HepG2 (cell line): ENCODE measurements around the gene MARCHF6. TPM values are rescaled to one million over a fixed set of nuclear protein-coding genes. Genes with fewer than 3 reads are reported as not detected.

Experiments
- AHR ChIP-seq: IDR thresholded peaks from 2 replicates; pipeline ENCODE4 v1.6.1; 2018; ENCODE audit warnings: missing genetic modification reagents, missing compliant biosample characterization
- GABPA ChIP-seq, 2 experiments: IDR thresholded peaks; 2 replicates each; pipeline ENCODE4 v1.6.1; 2011 to 2016; ENCODE audit warnings: low read depth in 2 of 2, low read length in 1 of 2, missing biosample characterization in 1 of 2, missing genetic modification characterization in 1 of 2
- GABPB1 ChIP-seq: IDR thresholded peaks from 2 replicates; pipeline ENCODE4 v1.6.1; 2016; ENCODE audit warnings: mild to moderate bottlenecking, missing genetic modification reagents, moderate library complexity, missing compliant biosample characterization
- POGZ ChIP-seq: sonication (generic); formaldehyde crosslinking; IDR thresholded peaks from 2 replicates; pipeline ENCODE4 v1.4.0; 2020; ENCODE audit warnings: mild to moderate bottlenecking, missing genetic modification reagents
- YEATS2 ChIP-seq: sonication (generic); formaldehyde crosslinking; IDR thresholded peaks from 2 replicates; pipeline ENCODE4 v1.4.0; 2020; ENCODE audit warnings: missing genetic modification reagents, borderline replicate concordance
- ZMYM2 ChIP-seq: sonication (generic); formaldehyde crosslinking; IDR thresholded peaks from 2 replicates; pipeline ENCODE4 v1.8.0; 2022; ENCODE audit warnings: mild to moderate bottlenecking, missing genetic modification reagents
- polyA plus RNA-seq, 8 experiments: library from polyadenylated mRNA; depleted of rRNA in 3 of 8; stranded (reverse) in 7 of 8; unstranded in 1 of 8; fragments of >200 nt; fragmentation: Illumina TruSeq in 4 of 8; extraction: Trizol in 4 of 8; gene quantifications; 2 replicates each; pipeline versions ENCODE4 v1.2.1 to v1.2.3, GENCODE V29; 2011 to 2016; ENCODE audit warnings: low read depth in 4 of 8, missing spikeins in 1 of 8, mixed read lengths in 1 of 8; ENCODE audit not compliant: insufficient read depth in 1 of 8
- total RNA-seq, 5 experiments: library from RNA; depleted of rRNA; stranded (reverse); fragments of >200 nt; fragmentation: Illumina TruSeq; extraction: Trizol; gene quantifications; 2 replicates each; pipeline ENCODE4 v1.2.3, GENCODE V29; 2016; ENCODE audit warnings: low read depth in 1 of 5
- TF ChIP-seq, protein P1 (sequence below): sonication (generic); formaldehyde crosslinking; IDR thresholded peaks from 2 replicates; pipeline ENCODE4 v1.5.0; 2020; ENCODE audit warnings: mild to moderate bottlenecking, missing genetic modification reagents, borderline replicate concordance
- TF ChIP-seq, protein P2 (sequence below), 2 experiments: IDR thresholded peaks; 2 replicates each; pipeline ENCODE4 v1.6.1; 2011 to 2012; ENCODE audit warnings: low read length in 2 of 2, borderline replicate concordance in 1 of 2, low read depth in 1 of 2, mild to moderate bottlenecking in 1 of 2, moderate library complexity in 1 of 2
- TF ChIP-seq, protein P3 (sequence below): sonication (generic); formaldehyde crosslinking; IDR thresholded peaks from 2 replicates; pipeline ENCODE4 v1.4.0; 2020; ENCODE audit warnings: missing genetic modification reagents, mild to moderate bottlenecking, borderline replicate concordance

MARCHF6 gene
- total and polyA plus RNA-seq, 2 of the 13 experiments (the other 11 are each of a cell fraction or from before 2014, with no cell fraction given): 48.6 to 107 TPM

DNA sequence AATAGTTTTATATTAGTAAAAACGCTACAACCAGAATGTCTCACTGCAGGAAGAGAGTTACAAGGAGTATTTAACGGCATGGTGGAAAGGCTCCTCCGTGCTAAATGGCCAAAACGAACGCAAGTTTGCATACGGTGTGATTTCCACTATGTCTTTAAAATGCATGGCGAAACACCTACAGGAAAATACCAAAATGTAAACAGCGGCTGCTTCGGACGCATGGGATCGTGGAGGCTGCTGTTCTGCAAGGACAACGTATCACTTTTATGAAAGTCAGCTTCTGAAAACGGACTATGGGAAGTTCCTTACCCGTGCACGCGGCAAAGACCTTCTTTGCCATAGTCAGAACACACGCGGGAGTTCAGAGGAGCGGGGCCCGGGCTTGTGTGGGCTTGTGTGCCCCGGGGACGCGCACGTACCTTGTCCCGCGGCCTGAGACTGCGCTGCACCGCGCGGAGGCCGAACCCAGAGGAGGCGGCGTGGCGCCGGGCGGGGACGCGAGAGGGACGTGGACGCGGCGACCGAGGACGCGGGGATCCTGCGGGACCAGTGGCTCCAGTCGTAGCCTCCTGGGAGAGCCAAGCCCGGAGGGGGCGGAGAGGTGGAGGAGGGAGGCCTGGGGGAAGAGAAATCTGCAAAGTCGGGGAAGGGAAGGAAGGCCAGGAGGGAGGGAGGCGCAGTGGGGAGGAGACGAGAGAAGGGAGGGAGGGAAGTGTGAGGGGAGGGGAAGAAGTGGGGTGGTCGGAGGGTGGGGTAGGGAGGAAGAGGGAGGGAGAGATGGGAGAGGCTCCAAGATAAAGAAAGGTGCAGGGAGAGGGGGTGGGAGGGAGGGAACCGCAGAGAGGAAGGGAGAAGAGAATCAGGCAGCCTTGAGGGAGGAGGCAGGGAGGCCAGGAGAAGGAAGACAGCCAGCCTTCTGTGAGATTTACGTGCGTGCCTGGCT is 46.0 kb upstream of the MARCHF6 start, which contains the start of gene CMBL (continued):
- TF ChIP-seq, protein P1, sequence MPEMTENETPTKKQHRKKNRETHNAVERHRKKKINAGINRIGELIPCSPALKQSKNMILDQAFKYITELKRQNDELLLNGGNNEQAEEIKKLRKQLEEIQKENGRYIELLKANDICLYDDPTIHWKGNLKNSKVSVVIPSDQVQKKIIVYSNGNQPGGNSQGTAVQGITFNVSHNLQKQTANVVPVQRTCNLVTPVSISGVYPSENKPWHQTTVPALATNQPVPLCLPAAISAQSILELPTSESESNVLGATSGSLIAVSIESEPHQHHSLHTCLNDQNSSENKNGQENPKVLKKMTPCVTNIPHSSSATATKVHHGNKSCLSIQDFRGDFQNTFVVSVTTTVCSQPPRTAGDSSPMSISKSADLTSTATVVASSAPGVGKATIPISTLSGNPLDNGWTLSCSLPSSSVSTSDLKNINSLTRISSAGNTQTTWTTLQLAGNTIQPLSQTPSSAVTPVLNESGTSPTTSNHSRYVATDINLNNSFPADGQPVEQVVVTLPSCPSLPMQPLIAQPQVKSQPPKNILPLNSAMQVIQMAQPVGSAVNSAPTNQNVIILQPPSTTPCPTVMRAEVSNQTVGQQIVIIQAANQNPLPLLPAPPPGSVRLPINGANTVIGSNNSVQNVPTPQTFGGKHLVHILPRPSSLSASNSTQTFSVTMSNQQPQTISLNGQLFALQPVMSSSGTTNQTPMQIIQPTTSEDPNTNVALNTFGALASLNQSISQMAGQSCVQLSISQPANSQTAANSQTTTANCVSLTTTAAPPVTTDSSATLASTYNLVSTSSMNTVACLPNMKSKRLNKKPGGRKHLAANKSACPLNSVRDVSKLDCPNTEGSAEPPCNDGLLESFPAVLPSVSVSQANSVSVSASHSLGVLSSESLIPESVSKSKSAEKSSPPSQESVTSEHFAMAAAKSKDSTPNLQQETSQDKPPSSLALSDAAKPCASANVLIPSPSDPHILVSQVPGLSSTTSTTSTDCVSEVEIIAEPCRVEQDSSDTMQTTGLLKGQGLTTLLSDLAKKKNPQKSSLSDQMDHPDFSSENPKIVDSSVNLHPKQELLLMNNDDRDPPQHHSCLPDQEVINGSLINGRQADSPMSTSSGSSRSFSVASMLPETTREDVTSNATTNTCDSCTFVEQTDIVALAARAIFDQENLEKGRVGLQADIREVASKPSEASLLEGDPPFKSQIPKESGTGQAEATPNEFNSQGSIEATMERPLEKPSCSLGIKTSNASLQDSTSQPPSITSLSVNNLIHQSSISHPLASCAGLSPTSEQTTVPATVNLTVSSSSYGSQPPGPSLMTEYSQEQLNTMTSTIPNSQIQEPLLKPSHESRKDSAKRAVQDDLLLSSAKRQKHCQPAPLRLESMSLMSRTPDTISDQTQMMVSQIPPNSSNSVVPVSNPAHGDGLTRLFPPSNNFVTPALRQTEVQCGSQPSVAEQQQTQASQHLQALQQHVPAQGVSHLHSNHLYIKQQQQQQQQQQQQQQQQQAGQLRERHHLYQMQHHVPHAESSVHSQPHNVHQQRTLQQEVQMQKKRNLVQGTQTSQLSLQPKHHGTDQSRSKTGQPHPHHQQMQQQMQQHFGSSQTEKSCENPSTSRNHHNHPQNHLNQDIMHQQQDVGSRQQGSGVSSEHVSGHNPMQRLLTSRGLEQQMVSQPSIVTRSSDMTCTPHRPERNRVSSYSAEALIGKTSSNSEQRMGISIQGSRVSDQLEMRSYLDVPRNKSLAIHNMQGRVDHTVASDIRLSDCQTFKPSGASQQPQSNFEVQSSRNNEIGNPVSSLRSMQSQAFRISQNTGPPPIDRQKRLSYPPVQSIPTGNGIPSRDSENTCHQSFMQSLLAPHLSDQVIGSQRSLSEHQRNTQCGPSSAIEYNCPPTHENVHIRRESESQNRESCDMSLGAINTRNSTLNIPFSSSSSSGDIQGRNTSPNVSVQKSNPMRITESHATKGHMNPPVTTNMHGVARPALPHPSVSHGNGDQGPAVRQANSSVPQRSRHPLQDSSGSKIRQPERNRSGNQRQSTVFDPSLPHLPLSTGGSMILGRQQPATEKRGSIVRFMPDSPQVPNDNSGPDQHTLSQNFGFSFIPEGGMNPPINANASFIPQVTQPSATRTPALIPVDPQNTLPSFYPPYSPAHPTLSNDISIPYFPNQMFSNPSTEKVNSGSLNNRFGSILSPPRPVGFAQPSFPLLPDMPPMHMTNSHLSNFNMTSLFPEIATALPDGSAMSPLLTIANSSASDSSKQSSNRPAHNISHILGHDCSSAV (CRISPR knock-in tag): no peak
- TF ChIP-seq ZMYM2 (CRISPR knock-in tag) (no peak), GABPB1 (CRISPR knock-in tag) (peak; percentile 69; the same call in 1 of the 2 replicates), POGZ (CRISPR knock-in tag) (0 out of 2 replicates have a peak, but pooled peaks have one; percentile 20), GABPA (IDR thresholded peaks at IDR 0.05; ENCODE audit: low read depth, low read length) (no peak), GABPA (CRISPR knock-in tag; IDR thresholded peaks at IDR 0.05; ENCODE audit: low read depth) (0 out of 2 replicates have a peak, but pooled peaks have one; percentile 17), YEATS2 (peak; percentile 65), AHR (CRISPR knock-in tag) (0 out of 2 replicates have a peak, but pooled peaks have one; percentile 55)
- TF ChIP-seq, protein P2, sequence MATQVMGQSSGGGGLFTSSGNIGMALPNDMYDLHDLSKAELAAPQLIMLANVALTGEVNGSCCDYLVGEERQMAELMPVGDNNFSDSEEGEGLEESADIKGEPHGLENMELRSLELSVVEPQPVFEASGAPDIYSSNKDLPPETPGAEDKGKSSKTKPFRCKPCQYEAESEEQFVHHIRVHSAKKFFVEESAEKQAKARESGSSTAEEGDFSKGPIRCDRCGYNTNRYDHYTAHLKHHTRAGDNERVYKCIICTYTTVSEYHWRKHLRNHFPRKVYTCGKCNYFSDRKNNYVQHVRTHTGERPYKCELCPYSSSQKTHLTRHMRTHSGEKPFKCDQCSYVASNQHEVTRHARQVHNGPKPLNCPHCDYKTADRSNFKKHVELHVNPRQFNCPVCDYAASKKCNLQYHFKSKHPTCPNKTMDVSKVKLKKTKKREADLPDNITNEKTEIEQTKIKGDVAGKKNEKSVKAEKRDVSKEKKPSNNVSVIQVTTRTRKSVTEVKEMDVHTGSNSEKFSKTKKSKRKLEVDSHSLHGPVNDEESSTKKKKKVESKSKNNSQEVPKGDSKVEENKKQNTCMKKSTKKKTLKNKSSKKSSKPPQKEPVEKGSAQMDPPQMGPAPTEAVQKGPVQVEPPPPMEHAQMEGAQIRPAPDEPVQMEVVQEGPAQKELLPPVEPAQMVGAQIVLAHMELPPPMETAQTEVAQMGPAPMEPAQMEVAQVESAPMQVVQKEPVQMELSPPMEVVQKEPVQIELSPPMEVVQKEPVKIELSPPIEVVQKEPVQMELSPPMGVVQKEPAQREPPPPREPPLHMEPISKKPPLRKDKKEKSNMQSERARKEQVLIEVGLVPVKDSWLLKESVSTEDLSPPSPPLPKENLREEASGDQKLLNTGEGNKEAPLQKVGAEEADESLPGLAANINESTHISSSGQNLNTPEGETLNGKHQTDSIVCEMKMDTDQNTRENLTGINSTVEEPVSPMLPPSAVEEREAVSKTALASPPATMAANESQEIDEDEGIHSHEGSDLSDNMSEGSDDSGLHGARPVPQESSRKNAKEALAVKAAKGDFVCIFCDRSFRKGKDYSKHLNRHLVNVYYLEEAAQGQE (IDR thresholded peaks at IDR 0.05; ENCODE audit: borderline replicate concordance in 1 of 2, low read depth in 1 of 2, low read length in 2 of 2): 0 out of 4 replicates have a peak, but pooled peaks of 1 of the 2 experiments have one; percentile 9
- TF ChIP-seq, protein P3, sequence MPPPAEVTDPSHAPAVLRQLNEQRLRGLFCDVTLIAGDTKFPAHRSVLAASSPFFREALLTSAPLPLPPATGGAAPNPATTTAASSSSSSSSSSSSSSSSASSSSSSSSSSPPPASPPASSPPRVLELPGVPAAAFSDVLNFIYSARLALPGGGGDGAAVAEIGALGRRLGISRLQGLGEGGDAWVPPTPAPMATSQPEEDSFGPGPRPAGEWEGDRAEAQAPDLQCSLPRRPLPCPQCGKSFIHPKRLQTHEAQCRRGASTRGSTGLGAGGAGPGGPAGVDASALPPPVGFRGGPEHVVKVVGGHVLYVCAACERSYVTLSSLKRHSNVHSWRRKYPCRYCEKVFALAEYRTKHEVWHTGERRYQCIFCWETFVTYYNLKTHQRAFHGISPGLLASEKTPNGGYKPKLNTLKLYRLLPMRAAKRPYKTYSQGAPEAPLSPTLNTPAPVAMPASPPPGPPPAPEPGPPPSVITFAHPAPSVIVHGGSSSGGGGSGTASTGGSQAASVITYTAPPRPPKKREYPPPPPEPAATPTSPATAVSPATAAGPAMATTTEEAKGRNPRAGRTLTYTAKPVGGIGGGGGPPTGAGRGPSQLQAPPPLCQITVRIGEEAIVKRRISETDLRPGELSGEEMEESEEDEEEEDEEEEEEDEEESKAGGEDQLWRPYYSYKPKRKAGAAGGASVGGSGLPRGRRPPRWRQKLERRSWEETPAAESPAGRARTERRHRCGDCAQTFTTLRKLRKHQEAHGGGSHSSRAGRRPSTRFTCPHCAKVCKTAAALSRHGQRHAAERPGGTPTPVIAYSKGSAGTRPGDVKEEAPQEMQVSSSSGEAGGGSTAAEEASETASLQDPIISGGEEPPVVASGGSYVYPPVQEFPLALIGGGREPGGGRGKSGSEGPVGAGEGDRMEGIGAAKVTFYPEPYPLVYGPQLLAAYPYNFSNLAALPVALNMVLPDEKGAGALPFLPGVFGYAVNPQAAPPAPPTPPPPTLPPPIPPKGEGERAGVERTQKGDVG (CRISPR knock-in tag): peak; percentile 70; the same call in 1 of the 2 replicates
